ENCODE data around the gene PRR3.

DNA sequence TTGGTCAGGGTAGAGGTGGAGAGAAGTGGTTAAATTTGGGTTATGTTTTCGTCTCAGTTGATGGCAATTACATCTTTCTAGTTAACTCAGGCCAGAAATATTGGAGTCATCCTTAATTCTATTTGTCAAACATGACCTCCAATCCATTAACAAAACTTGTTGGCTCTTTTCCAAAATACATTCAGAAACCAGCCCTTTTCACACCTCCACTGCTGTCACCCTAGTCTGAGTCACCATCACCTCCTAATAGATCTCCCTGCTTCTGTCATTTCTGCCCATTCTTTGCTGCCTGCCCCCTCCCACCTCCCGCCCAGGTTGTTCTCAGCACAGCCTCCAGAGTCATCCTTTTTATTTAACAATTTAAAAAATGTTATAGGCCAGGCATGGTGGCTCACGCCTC, 11.2 kb downstream of the PRR3 start:
- no peak for TF ChIP-seq ZFP3 (CRISPR knock-in tag; IDR thresholded peaks at IDR 0.05)
- no peak for TF ChIP-seq ZNF8 (CRISPR knock-in tag; IDR thresholded peaks at IDR 0.05)
- TF ChIP-seq ZFP30 (CRISPR knock-in tag; IDR thresholded peaks at IDR 0.05), result no peak
- TF ChIP-seq, protein P1, sequence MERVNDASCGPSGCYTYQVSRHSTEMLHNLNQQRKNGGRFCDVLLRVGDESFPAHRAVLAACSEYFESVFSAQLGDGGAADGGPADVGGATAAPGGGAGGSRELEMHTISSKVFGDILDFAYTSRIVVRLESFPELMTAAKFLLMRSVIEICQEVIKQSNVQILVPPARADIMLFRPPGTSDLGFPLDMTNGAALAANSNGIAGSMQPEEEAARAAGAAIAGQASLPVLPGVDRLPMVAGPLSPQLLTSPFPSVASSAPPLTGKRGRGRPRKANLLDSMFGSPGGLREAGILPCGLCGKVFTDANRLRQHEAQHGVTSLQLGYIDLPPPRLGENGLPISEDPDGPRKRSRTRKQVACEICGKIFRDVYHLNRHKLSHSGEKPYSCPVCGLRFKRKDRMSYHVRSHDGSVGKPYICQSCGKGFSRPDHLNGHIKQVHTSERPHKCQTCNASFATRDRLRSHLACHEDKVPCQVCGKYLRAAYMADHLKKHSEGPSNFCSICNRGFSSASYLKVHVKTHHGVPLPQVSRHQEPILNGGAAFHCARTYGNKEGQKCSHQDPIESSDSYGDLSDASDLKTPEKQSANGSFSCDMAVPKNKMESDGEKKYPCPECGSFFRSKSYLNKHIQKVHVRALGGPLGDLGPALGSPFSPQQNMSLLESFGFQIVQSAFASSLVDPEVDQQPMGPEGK (CRISPR knock-in tag; IDR thresholded peaks at IDR 0.05; ENCODE audit: borderline replicate concordance), result no peak
- no peak for TF ChIP-seq PPARA (CRISPR knock-in tag; IDR thresholded peaks at IDR 0.05; ENCODE audit: borderline replicate concordance)
- TF ChIP-seq TCF4 (CRISPR knock-in tag; IDR thresholded peaks at IDR 0.05; ENCODE audit: borderline replicate concordance), result no peak
- TF ChIP-seq ARNTL (CRISPR knock-in tag; IDR thresholded peaks at IDR 0.05; ENCODE audit: borderline replicate concordance, low read depth), result no peak
- TF ChIP-seq RARB (CRISPR knock-in tag; IDR thresholded peaks at IDR 0.05), result no peak
- no peak for TF ChIP-seq ESRRG (CRISPR knock-in tag; IDR thresholded peaks at IDR 0.05)
- no peak for TF ChIP-seq ZC3H10 (CRISPR knock-in tag; IDR thresholded peaks at IDR 0.05)
- TF ChIP-seq, protein P2, sequence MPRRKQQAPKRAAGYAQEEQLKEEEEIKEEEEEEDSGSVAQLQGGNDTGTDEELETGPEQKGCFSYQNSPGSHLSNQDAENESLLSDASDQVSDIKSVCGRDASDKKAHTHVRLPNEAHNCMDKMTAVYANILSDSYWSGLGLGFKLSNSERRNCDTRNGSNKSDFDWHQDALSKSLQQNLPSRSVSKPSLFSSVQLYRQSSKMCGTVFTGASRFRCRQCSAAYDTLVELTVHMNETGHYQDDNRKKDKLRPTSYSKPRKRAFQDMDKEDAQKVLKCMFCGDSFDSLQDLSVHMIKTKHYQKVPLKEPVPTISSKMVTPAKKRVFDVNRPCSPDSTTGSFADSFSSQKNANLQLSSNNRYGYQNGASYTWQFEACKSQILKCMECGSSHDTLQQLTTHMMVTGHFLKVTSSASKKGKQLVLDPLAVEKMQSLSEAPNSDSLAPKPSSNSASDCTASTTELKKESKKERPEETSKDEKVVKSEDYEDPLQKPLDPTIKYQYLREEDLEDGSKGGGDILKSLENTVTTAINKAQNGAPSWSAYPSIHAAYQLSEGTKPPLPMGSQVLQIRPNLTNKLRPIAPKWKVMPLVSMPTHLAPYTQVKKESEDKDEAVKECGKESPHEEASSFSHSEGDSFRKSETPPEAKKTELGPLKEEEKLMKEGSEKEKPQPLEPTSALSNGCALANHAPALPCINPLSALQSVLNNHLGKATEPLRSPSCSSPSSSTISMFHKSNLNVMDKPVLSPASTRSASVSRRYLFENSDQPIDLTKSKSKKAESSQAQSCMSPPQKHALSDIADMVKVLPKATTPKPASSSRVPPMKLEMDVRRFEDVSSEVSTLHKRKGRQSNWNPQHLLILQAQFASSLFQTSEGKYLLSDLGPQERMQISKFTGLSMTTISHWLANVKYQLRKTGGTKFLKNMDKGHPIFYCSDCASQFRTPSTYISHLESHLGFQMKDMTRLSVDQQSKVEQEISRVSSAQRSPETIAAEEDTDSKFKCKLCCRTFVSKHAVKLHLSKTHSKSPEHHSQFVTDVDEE (CRISPR knock-in tag; IDR thresholded peaks at IDR 0.05), result no peak
- TF ChIP-seq, protein P3, sequence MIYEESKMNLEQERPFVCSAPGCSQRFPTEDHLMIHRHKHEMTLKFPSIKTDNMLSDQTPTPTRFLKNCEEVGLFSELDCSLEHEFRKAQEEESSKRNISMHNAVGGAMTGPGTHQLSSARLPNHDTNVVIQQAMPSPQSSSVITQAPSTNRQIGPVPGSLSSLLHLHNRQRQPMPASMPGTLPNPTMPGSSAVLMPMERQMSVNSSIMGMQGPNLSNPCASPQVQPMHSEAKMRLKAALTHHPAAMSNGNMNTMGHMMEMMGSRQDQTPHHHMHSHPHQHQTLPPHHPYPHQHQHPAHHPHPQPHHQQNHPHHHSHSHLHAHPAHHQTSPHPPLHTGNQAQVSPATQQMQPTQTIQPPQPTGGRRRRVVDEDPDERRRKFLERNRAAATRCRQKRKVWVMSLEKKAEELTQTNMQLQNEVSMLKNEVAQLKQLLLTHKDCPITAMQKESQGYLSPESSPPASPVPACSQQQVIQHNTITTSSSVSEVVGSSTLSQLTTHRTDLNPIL (CRISPR knock-in tag; IDR thresholded peaks at IDR 0.05; ENCODE audit: low read depth), result no peak
- no peak for TF ChIP-seq SNAI2 (CRISPR knock-in tag; IDR thresholded peaks at IDR 0.05)
